Occipital lobe (tissue), 2 donors: ENCODE data around the gene SLCO2B1. TPM values are rescaled to one million over a fixed set of nuclear protein-coding genes. Genes with fewer than 3 reads are reported as not detected.
A peak's percentile ranks its signal among the peaks of the same experiment; 100 is the strongest.

ENCODE experiments used
- DNase-seq: peaks from one replicate; lab custom pipeline; 2025; lab: John Stamatoyannopoulos, UW
- total RNA-seq: library from RNA; depleted of rRNA; stranded (reverse); fragments of >200 nt; gene quantifications from one replicate; pipeline ENCODE4 v1.2.3, GENCODE V29; 2014

The SLCO2B1 gene
- total RNA-seq, 1 donor from 2014 or later = 9.2 TPM

DNA sequence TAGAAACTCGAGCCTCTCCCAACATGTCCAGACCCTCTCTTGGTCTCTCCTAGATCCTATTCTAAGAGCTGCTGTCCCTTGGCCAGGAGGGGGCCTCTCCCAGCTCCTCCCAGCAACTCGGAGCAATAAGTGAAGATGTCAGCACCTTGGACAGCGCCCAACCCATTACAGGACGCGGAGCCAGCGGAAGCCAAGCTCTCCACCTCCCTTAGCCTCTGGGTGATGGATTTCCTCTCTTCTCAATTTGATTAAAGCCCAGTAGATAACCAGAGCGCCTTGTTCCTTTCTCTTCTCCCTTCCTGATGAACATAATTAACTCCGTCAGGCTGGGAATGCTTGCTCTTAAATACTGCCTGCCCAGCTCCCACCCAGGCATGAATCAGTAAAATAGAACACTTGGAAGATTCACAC is 63.5 kb downstream of the SLCO2B1 start:
- no peak for DNase-seq

- DNase-seq = no peak
These were observed 63.9 kb downstream of the SLCO2B1 start for GRCh38 chr11:75214843-75215242.

- DNase-seq = no peak
These were observed 69.0 kb downstream of the SLCO2B1 start for GRCh38 chr11:75219869-75220268.

DNA sequence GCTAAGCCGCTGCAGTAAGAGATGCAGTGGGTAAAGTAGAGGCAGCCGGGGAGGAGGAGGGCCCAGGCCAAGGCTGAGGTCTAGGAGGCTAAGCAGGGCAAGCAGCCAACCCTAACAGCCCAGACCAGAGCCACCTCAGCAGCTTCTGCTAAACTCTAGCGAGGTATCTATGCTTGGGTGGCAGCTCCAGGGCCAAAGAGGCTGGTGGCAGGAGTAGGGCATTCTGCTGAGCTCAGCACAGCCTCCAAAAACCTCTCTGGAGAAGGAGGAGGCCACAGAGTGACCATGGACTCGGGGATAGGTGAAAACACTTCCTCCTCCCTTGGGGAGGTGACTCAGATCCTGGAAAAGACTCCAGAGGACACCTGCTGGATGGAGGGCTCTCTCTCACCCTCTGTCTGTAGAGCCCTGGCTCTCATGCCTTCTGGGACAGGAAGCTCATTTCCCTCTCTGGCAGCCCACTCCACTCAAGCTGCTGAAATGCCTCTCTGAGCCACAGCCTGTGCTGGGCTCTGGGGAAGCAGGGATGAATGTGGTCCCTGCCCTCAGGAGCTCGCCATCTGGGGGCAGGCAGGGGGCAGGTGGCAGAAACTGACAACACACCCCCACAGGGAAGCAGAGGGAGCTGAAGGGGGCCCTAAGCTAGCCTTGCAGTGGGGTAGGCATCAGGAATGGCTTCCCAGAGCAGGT is 73.2 kb downstream of the SLCO2B1 start:
- no peak for DNase-seq

- DNase-seq = no peak
These were observed 74.9 kb downstream of the SLCO2B1 start for GRCh38 chr11:75225794-75226193.

DNA sequence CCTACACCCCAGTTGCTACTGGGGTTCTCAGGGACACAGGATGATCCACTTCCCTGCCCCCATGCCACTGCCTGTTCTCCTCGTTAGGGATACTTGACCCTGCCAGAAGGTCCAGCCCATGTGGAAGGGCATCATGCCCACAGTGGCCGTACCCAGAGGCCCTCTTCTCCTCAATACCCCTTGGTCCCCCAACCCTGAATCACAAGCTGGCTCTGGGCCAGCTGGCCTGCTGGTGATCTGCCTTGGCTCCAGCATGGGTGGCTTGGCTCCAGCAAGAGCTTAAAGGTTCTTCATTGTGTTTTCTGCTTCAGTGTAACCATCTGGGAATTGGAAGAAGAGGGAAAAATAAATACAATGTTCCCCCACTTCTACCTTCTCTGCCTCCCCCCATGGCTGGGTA is 78.6 kb downstream of the SLCO2B1 start:
- DNase-seq = no peak

GRCh38 chr11:75230621-75231020 is 79.7 kb downstream of the SLCO2B1 start:
- no peak for DNase-seq

- no peak for DNase-seq
These were observed 82.9 kb downstream of the SLCO2B1 start for GRCh38 chr11:75233754-75234172.

DNA sequence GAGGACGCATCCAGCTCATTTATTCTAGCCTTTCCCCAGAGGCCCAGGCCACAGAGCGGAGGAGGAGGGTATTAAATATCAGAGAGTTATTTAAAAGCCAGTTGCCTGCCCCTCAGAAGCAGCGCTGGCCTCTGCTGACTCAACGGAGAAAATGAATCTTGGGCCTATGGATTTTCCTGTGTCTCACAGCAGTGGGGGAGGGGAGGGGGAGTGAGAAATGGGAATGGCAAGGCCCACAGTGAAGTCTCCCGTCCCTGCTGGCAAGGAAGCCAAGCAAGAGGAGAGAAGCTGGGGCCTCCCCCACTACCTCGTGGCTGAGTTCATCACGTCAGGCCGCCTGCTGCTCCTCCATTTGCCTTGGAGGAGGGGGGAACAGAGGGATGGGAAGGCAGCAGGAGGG is 85.2 kb downstream of the SLCO2B1 start:
- no peak for DNase-seq

- DNase-seq = no peak
These were observed 86.1 kb downstream of the SLCO2B1 start for GRCh38 chr11:75237050-75237449.

DNA sequence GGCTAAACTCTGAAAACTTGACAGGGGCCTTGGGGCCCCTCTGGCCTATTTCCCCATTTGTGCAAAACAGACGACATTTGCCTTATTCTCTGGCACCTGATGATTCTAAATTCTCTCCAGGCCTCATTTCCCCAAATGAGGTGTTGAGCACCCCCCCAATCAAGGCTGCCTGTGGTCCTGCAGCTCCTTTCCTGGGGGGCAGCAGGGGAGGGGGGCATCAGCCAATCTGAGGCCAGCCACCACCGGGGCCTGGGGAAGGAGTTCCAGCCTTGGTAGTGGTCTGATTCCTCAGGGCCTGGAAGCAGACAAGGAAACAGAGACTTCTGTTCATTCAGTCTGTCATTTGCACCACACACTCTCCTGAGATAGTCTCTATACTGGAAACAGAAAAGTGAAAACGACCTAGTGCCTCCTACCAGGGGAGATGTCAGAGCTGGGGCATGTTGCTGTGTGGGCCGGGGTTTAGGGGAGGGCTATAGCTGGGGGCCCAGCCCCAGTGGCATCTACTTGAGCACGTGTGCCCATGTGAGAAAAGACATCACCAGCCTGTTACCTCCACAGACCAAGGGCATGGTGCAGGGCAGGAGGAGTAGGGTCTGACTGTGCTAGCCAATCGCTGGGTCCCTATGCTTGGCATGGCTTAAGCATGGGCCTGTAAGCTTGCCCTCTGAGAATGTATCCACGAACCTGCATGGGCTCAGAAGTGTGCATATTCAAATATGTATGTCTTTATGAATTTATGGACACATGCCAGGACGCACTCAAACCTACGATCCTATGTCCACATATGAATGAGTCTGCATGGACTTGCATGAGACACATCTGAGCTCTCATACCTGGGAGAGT is 87.9 kb downstream of the SLCO2B1 start:
- no peak for DNase-seq

DNA sequence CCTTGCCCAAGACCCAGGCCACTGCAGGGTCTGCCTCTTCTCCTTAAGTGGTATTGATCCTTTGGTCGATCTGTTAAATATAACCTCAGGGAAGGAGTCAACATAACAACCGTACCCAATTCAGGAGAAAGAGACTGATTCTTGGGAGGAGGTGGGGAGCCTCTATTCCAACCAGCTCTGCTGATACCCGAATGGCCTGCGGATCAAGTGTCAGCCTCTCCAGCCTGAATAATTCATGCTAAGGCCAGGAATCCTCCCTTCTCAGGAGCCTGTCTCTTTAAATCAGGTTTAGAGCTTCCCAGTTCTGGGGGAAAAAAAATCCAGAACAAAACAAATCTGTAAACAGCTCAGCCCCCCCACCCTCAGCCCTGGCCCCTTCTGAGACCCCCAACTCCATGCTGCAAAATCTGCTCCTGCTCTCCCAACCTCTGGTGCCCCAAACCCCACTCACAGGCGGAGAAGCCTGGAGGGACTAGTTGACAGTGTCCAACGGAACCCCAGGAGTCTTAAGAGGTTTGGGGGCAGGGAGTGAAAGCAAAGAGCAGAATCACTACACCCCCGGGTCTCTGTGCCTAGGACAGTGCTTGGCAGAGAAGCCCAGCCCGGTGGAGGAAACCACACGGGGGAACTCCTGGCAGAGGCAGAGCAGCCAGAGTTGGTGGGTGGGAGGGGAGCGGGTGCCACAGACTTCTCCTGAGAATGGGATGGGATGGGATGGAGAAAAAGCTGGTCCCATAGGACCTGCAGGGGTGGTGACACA is 88.8 kb downstream of the SLCO2B1 start:
- no peak for DNase-seq

- no peak for DNase-seq
These were observed 89.6 kb downstream of the SLCO2B1 start, which contains the start of gene TPBGL for GRCh38 chr11:75240311-75241035. TPBGL (plus strand) TSS chr11:75240774; CDS start chr11:75241050, 276 bp downstream.

DNA sequence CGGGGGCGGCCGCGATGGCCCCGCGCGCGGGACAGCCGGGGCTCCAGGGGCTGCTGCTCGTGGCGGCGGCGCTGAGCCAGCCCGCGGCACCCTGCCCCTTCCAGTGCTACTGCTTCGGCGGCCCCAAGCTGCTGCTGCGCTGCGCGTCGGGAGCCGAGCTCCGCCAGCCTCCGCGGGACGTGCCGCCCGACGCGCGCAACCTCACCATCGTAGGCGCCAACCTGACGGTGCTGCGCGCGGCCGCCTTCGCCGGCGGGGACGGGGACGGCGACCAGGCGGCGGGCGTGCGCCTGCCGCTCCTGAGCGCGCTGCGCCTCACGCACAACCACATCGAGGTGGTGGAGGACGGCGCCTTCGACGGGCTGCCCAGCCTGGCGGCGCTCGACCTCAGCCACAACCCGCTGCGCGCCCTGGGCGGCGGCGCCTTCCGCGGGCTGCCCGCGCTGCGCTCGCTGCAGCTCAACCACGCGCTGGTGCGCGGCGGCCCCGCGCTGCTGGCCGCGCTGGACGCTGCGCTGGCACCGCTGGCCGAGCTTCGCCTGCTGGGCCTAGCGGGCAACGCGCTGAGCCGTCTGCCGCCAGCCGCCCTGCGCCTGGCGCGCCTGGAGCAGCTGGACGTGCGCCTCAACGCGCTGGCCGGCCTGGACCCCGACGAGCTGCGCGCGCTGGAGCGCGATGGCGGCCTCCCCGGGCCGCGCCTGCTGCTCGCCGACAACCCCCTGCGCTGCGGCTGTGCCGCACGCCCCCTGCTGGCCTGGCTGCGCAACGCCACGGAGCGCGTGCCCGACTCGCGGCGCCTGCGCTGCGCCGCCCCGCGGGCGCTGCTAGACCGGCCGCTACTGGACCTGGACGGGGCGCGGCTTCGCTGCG is 90.4 kb downstream of the SLCO2B1 start:
- DNase-seq = peak; percentile 78

DNA sequence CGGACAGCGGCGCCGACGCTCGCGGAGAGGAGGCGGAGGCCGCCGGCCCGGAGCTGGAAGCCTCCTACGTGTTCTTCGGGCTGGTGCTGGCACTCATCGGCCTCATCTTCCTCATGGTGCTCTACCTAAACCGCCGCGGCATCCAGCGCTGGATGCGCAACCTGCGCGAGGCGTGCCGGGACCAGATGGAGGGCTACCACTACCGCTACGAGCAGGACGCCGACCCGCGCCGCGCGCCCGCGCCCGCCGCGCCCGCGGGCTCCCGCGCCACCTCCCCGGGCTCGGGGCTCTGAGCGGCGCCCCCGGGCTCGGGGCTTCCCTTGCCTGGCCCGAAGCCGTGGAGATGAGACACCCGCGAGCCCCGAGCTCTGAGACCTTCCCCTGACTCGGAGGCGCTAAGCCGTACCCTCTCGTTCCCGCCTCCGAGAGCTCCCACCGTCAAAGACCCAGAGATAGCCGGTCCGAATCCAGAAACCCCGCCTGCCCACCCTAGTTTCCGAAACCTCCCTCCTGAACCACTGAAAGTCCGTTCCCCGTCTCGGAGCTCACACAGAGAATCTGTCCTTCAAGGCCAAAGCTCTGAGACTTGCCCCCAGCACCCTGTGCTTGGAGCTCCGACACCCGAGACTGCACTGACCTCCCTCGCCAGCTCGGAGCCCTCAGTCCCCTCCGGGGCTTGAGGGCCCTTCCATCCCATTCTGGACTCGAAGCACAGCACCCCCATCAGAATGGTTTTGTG is 91.2 kb downstream of the SLCO2B1 start:
- no peak for DNase-seq

DNA sequence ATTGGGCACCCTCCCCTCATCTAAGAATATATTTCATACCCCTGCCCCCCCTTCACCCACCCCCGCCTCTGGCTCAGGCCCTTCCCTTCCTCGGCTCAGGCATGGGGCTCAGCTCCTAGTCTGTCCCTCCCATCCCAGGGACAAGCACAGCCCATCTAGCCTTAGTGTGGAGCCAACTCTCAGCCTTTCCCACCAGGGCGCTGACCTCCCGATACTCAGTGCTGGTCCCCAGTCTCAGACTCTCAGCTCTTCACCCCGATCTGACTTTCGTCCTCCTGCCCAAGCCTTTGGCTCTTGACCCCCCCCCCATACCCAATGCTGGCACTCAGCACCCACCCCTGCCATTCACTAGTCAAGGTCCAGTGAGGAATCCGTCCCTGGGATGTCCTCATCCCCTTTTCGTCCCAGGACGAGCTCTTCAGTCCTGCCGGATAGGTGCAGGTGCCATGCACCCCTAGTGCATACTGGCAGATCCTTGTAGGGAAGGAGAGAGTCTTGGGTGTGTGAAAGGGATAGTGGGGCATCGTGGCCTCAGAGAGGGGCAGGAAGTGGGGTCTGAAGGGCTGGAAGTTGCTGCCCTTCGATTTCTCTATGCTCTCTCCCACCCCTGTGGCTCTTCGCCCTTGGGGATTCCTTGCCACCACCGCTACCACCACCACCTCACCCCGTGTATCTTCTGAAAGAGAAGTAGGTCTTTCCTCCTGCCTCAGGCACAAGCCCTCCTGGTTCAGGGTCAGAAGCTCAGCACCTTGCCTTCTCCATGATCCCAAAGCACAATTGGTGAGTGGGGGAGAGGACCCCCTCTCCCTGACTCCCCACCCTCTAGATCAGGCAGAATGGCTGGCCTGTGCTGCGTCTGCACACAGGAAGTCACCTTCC is 92.1 kb downstream of the SLCO2B1 start:
- no peak for DNase-seq

DNA sequence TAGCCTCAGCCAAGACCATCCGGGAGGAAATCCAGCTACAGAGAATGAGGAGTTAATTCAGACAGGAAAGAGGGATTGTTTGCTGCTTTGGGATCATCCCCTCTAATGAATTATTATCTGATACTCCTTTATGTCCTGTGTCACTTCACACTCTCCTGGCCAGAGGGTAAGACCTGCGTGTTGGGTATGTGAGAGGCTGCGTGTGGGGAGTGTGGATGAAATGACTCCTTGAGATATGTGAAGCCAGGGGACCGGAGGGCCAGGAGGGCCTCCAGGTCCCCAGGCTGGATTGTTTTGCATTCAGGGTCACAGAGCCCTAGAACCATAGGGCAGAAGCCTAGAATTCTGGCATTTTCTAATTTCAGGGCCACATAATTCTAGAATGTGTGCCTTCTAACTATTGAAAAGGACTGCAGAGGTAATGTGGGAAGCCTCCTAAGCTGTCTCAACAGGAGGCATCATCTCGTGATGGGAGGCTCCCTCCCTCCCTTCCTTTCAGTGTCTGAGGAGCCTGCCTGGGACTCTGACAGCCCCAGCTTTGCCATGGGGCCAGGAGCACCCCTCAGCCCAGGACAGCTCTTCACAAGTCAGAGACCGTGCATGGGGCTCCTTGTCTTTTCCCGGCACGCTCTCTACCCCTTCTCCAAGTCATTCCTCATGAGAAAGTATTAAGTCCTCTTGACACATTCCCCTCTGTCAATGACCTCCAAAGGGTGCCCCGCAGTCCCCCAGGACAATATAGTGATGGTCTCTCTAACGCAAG is 93.3 kb downstream of the SLCO2B1 start:
- no peak for DNase-seq
